ENCODE measurements around the gene HOXC6.

DNA sequence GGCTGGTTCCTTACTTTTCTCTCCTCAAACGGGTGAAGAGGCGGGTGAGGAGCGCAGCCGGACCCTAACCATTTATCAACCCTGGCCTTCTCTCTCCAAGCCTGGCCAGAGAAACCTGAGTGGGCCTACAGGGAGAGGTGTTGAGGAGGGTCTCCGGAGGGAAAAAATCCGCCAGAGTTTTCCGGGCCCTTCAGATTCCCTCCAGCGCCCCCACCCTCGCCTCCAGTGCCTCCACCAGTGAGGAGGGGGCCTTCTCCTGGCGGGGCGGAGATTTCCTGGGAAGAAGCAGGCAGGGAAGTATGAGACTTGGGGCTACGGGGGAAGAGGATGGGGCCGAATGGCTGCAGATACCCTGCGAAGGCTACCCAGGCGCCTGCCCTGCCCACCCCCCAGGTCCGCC lies 3.2 kb downstream of the HOXC6 start:
- TF ChIP-seq TCF12 (IDR thresholded peaks at IDR 0.05) (no peak), TCF12 (CRISPR knock-in tag; IDR thresholded peaks at IDR 0.05) (no peak), CBFB (CRISPR knock-in tag; IDR thresholded peaks at IDR 0.05) (no peak), ZNF768 (CRISPR knock-in tag; IDR thresholded peaks at IDR 0.05) (no peak), POLR2A (IDR thresholded peaks at IDR 0.05; ENCODE audit: insufficient read depth in 1 of 2, low read depth in 2 of 2, low read length in 2 of 2) (no peak), CREB1 (IDR thresholded peaks at IDR 0.05) (no peak), CREB1 (CRISPR knock-in tag; IDR thresholded peaks at IDR 0.05) (no peak), RXRB (CRISPR knock-in tag; IDR thresholded peaks at IDR 0.05; ENCODE audit: borderline replicate concordance) (no peak), ZNF274 (CRISPR knock-in tag; IDR thresholded peaks at IDR 0.05) (no peak), LCORL (IDR thresholded peaks at IDR 0.05) (no peak), LCORL (CRISPR knock-in tag; IDR thresholded peaks at IDR 0.05) (no peak), SIN3A (IDR thresholded peaks at IDR 0.05; ENCODE audit: borderline replicate concordance, low read depth, low read length) (no peak), ZNF24 (IDR thresholded peaks at IDR 0.05) (no peak)
- TF ChIP-seq, protein P1, sequence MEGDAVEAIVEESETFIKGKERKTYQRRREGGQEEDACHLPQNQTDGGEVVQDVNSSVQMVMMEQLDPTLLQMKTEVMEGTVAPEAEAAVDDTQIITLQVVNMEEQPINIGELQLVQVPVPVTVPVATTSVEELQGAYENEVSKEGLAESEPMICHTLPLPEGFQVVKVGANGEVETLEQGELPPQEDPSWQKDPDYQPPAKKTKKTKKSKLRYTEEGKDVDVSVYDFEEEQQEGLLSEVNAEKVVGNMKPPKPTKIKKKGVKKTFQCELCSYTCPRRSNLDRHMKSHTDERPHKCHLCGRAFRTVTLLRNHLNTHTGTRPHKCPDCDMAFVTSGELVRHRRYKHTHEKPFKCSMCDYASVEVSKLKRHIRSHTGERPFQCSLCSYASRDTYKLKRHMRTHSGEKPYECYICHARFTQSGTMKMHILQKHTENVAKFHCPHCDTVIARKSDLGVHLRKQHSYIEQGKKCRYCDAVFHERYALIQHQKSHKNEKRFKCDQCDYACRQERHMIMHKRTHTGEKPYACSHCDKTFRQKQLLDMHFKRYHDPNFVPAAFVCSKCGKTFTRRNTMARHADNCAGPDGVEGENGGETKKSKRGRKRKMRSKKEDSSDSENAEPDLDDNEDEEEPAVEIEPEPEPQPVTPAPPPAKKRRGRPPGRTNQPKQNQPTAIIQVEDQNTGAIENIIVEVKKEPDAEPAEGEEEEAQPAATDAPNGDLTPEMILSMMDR (CRISPR knock-in tag; IDR thresholded peaks at IDR 0.05), result no peak
- TF ChIP-seq, protein P2, sequence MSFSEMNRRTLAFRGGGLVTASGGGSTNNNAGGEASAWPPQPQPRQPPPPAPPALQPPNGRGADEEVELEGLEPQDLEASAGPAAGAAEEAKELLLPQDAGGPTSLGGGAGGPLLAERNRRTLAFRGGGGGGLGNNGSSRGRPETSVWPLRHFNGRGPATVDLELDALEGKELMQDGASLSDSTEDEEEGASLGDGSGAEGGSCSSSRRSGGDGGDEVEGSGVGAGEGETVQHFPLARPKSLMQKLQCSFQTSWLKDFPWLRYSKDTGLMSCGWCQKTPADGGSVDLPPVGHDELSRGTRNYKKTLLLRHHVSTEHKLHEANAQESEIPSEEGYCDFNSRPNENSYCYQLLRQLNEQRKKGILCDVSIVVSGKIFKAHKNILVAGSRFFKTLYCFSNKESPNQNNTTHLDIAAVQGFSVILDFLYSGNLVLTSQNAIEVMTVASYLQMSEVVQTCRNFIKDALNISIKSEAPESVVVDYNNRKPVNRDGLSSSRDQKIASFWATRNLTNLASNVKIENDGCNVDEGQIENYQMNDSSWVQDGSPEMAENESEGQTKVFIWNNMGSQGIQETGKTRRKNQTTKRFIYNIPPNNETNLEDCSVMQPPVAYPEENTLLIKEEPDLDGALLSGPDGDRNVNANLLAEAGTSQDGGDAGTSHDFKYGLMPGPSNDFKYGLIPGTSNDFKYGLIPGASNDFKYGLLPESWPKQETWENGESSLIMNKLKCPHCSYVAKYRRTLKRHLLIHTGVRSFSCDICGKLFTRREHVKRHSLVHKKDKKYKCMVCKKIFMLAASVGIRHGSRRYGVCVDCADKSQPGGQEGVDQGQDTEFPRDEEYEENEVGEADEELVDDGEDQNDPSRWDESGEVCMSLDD (CRISPR knock-in tag; IDR thresholded peaks at IDR 0.05; ENCODE audit: borderline replicate concordance), result no peak

Measured in HepG2 (cell line).